Cardiac muscle cell (in vitro differentiated cells and primary cell): Measurements from ENCODE around the gene CNBD2. TPM values are rescaled to one million over a fixed set of nuclear protein-coding genes. Genes with fewer than 3 reads are reported as not detected.
A peak's percentile ranks its signal among the peaks of the same experiment; 100 is the strongest.
"Not testable (repeated sequence)": the region's sequence is repeated elsewhere in the genome, so short reads cannot be mapped to it uniquely, and the experiment has no call there.

Source experiments
- DNase-seq, 2 donors: peaks; one replicate each; pipeline versions ENCODE4 v3.0.0 to v3.0.0-alpha.2; 2010 to 2017; ENCODE audit warnings: low read depth in 1 of 2, low spot score in 1 of 2
- H3K27ac ChIP-seq: fragments of 200-600 bp; sonication (generic); 2 replicates; pipeline ENCODE4 v1.5.1; 2016
- H3K27me3 ChIP-seq: fragments of 200-600 bp; sonication (generic); 2 replicates; pipeline ENCODE4 v1.6.0; 2016; ENCODE audit warnings: control low read depth
- H3K36me3 ChIP-seq: fragments of 200-600 bp; sonication (generic); 2 replicates; pipeline ENCODE4 v1.5.1; 2016; ENCODE audit warnings: control low read depth
- H3K4me1 ChIP-seq: fragments of 200-600 bp; sonication (generic); 2 replicates; pipeline ENCODE4 v1.8.1; 2017; ENCODE audit warnings: low read depth, mild to moderate bottlenecking, mixed run types
- H3K4me3 ChIP-seq: fragments of 200-600 bp; sonication (generic); 2 replicates; pipeline ENCODE4 v1.5.1; 2016; ENCODE audit warnings: mild to moderate bottlenecking
- H3K9me3 ChIP-seq: fragments of 200-600 bp; sonication (generic); 2 replicates; pipeline ENCODE4 v1.5.1; 2017; ENCODE audit warnings: low read depth, mild to moderate bottlenecking, control low read depth
- CTCF ChIP-seq: IDR thresholded peaks from 2 replicates; pipeline ENCODE4 v1.5.1; 2012; ENCODE audit warnings: low read depth, mild to moderate bottlenecking, low read length
- polyA plus RNA-seq: library from polyadenylated mRNA; unstranded; fragments of >200 nt; fragmentation: Nextera tagmentation; extraction: Ambion mirVana; gene quantifications from 2 replicates; pipeline ENCODE4 v1.2.1, GENCODE V29; 2016
- total RNA-seq: library from RNA; depleted of rRNA; stranded (reverse); fragments of >200 nt; gene quantifications from 2 replicates; pipeline ENCODE4 v1.2.3, GENCODE V29; 2016

The CNBD2 gene
- total and polyA plus RNA-seq, 2 experiments from 2014 or later, result 0.82 to 10.4 TPM

- peak in 1 of 2 donors; percentile 57 for DNase-seq
- TF ChIP-seq CTCF, result no peak
- Histone ChIP-seq H3K27me3 (no peaks in the 10 kb centered on the region), H3K4me1 (peaks cover 5% of the 10 kb centered on the region), H3K36me3 (no peaks in the 10 kb centered on the region), H3K4me3 (no peak overlapping the region), H3K27ac (peak overlapping the region; percentile 23), H3K9me3 (no peaks in the 10 kb centered on the region)
Measured at GRCh38 chr20:36070451-36070850, 102.1 kb downstream of the CNBD2 start.

GRCh38 chr20:36071848-36072247 lies 103.5 kb downstream of the CNBD2 start:
- DNase-seq, result no peak

GRCh38 chr20:36074983-36075382 lies 106.6 kb downstream of the CNBD2 start:
- peaks cover 5% of the 10 kb centered on the region for H3K4me1 ChIP-seq
- no peaks in the 10 kb centered on the region for H3K27me3 ChIP-seq
- H3K27ac ChIP-seq, result no peak overlapping the region
- DNase-seq, result peak; percentile 40 to 41
- no peaks in the 10 kb centered on the region for H3K36me3 ChIP-seq
- TF ChIP-seq CTCF, result no peak
- H3K4me3 ChIP-seq, result no peak overlapping the region
- no peaks in the 10 kb centered on the region for H3K9me3 ChIP-seq

More at GRCh38 chr20:36071848-36072247, 103.5 kb downstream of the CNBD2 start:
- no peaks in the 10 kb centered on the region for H3K27me3 ChIP-seq
- no peak overlapping the region for H3K27ac ChIP-seq
- no peaks in the 10 kb centered on the region for H3K36me3 ChIP-seq
- H3K4me1 ChIP-seq, result peaks cover 5% of the 10 kb centered on the region
- H3K9me3 ChIP-seq, result no peaks in the 10 kb centered on the region
- no peak overlapping the region for H3K4me3 ChIP-seq
- TF ChIP-seq CTCF, result no peak

GRCh38 chr20:36077762-36078161 lies 109.4 kb downstream of the CNBD2 start:
- H3K4me1 ChIP-seq, H3K27me3 ChIP-seq: not testable (repeated sequence)

GRCh38 chr20:36079486-36079885 lies 111.1 kb downstream of the CNBD2 start:
- H3K27me3 ChIP-seq, result no peaks in the 10 kb centered on the region
- H3K4me1 ChIP-seq, result no peaks in the 10 kb centered on the region
- no peaks in the 10 kb centered on the region for H3K36me3 ChIP-seq
- no peaks in the 10 kb centered on the region for H3K9me3 ChIP-seq
- TF ChIP-seq CTCF, result no peak
- no peak overlapping the region for H3K4me3 ChIP-seq
- DNase-seq, result no peak
- no peak overlapping the region for H3K27ac ChIP-seq

More at GRCh38 chr20:36077762-36078161, 109.4 kb downstream of the CNBD2 start:
- H3K9me3 ChIP-seq, H3K36me3 ChIP-seq, DNase-seq, H3K27ac ChIP-seq, H3K4me3 ChIP-seq: not testable (repeated sequence)

GRCh38 chr20:36079984-36080383 lies 111.6 kb downstream of the CNBD2 start:
- H3K4me1 ChIP-seq, H3K36me3 ChIP-seq, H3K4me3 ChIP-seq, H3K27ac ChIP-seq, H3K27me3 ChIP-seq, DNase-seq, H3K9me3 ChIP-seq: not testable (repeated sequence)

Other genes with a start within 250 kb of the CNBD2 start
- 235 and 299 TPM in 2 replicates for gene RBM39, start 226.3 kb upstream of the CNBD2 start, total RNA-seq
- gene RBM39, start 226.3 kb upstream of the CNBD2 start, polyA plus RNA-seq, result 202 and 214 TPM in 2 replicates
- gene PHF20, start 196.6 kb upstream of the CNBD2 start, total RNA-seq, result 42.0 and 42.6 TPM in 2 replicates
- gene PHF20, start 196.6 kb upstream of the CNBD2 start, polyA plus RNA-seq, result 44.6 and 49.6 TPM in 2 replicates
- 138 and 197 TPM in 2 replicates for gene SCAND1, start 14.1 kb upstream of the CNBD2 start, total RNA-seq
- 201 and 218 TPM in 2 replicates for gene SCAND1, start 14.1 kb upstream of the CNBD2 start, polyA plus RNA-seq
- gene EPB41L1, start 186.2 kb downstream of the CNBD2 start, total RNA-seq, result 66.7 and 83.5 TPM in 2 replicates
- gene EPB41L1, start 186.2 kb downstream of the CNBD2 start, polyA plus RNA-seq, result 34.3 and 48.0 TPM in 2 replicates